Mesodermal cell (in vitro differentiated cells): ENCODE measurements around the gene TWIST2.

ENCODE experiments used
- H3K27ac ChIP-seq: 2 replicates; pipeline ENCODE4 v1.7.0; 2013; ENCODE audit warnings: mild to moderate bottlenecking, low read depth, low read length, moderate library complexity; ENCODE audit not compliant: severe bottlenecking
- H3K36me3 ChIP-seq: 2 replicates; pipeline ENCODE4 v1.7.1; 2013; ENCODE audit warnings: mild to moderate bottlenecking, low read length, moderate library complexity; ENCODE audit not compliant: control insufficient read depth, insufficient read depth
- H3K4me1 ChIP-seq: one replicate; pipeline ENCODE4 v1.7.1; 2013; ENCODE audit warnings: mild to moderate bottlenecking, low read length; ENCODE audit not compliant: insufficient read depth, control insufficient read depth, poor library complexity, severe bottlenecking
- H3K4me3 ChIP-seq: 2 replicates; pipeline ENCODE4 v1.7.0; 2013; ENCODE audit warnings: low read length, control low read depth, mild to moderate bottlenecking; ENCODE audit not compliant: insufficient read depth, poor library complexity, severe bottlenecking; ENCODE audit errors: extremely low read depth
- H3K9me3 ChIP-seq: 2 replicates; pipeline ENCODE4 v1.7.1; 2013; ENCODE audit warnings: mild to moderate bottlenecking, low read length, moderate library complexity; ENCODE audit not compliant: control insufficient read depth
- WGBS, 2 experiments: methylation state at CpG; one replicate each; pipeline ENCODE4 v1.1.5; 2013; ENCODE audit warnings: missing lambda C conversion rate in 2 of 2; ENCODE audit not compliant: insufficient coverage in 2 of 2; 5-methylcytosine and 5-hydroxymethylcytosine counted together

Gene TWIST2

GRCh38 chr2:238855891-238856580 is 8.2 kb downstream of the TWIST2 start:
- Histone ChIP-seq H3K4me1 (no peaks in the 10 kb centered on the region), H3K9me3 (peaks cover 5% of the 10 kb centered on the region), H3K36me3 (no peaks in the 10 kb centered on the region), H3K4me3 (no peak overlapping the region), H3K27ac (no peak overlapping the region)
- WGBS, 2 experiments: 90 to 93% methylated on average over 7 of the region's 12 CpGs

GRCh38 chr2:238856713-238857567 is 9.1 kb downstream of the TWIST2 start:
- H3K4me3 ChIP-seq: no peak overlapping the region
- no peak overlapping the region for H3K27ac ChIP-seq
- H3K4me1 ChIP-seq: no peaks in the 10 kb centered on the region
- peaks cover 5% of the 10 kb centered on the region for H3K9me3 ChIP-seq
- no peaks in the 10 kb centered on the region for H3K36me3 ChIP-seq
- 91 to 94% methylated on average over 15 of the region's 16 CpGs for WGBS, 2 experiments

GRCh38 chr2:238857959-238858358 is 10.1 kb downstream of the TWIST2 start:
- no peak overlapping the region for H3K4me3 ChIP-seq
- 83% methylated on average over 1 of the region's 4 CpGs; no CpG with 5 or more reads in 1 of the 2 experiments for WGBS, 2 experiments
- H3K4me1 ChIP-seq: no peaks in the 10 kb centered on the region
- no peak overlapping the region for H3K27ac ChIP-seq
- H3K36me3 ChIP-seq: no peaks in the 10 kb centered on the region
- H3K9me3 ChIP-seq: peaks cover 5% of the 10 kb centered on the region

- Histone ChIP-seq H3K27ac (no peak overlapping the region), H3K36me3 (no peaks in the 10 kb centered on the region), H3K9me3 (no peaks in the 10 kb centered on the region), H3K4me1 (peaks cover 13% of the 10 kb centered on the region), H3K4me3 (no peak overlapping the region)
- 87 to 89% methylated on average over 12 to 13 of the region's 14 CpGs for WGBS, 2 experiments
Measured at GRCh38 chr2:238859636-238860347, 11.9 kb downstream of the TWIST2 start.

GRCh38 chr2:238861013-238861730 is 13.3 kb downstream of the TWIST2 start:
- H3K36me3 ChIP-seq: no peaks in the 10 kb centered on the region
- H3K4me1 ChIP-seq: peaks cover 16% of the 10 kb centered on the region
- no peak overlapping the region for H3K4me3 ChIP-seq
- WGBS, 2 experiments: 79 to 84% methylated on average over 17 to 20 of the region's 21 CpGs
- H3K27ac ChIP-seq: no peak overlapping the region
- H3K9me3 ChIP-seq: no peaks in the 10 kb centered on the region

GRCh38 chr2:238861766-238862315 is 14.0 kb downstream of the TWIST2 start:
- Histone ChIP-seq H3K27ac (no peak overlapping the region), H3K4me1 (peaks cover 20% of the 10 kb centered on the region), H3K4me3 (no peak overlapping the region), H3K36me3 (no peaks in the 10 kb centered on the region), H3K9me3 (no peaks in the 10 kb centered on the region)
- 79 to 100% methylated on average over 4 to 5 of the region's 10 CpGs for WGBS, 2 experiments

- 80 to 93% methylated on average over 2 to 4 of the region's 5 CpGs for WGBS, 2 experiments
- Histone ChIP-seq H3K27ac (no peak overlapping the region), H3K4me1 (peaks cover 28% of the 10 kb centered on the region), H3K9me3 (no peaks in the 10 kb centered on the region), H3K4me3 (no peak overlapping the region), H3K36me3 (no peaks in the 10 kb centered on the region)
Measured at GRCh38 chr2:238862701-238863100, 14.8 kb downstream of the TWIST2 start.

GRCh38 chr2:238863231-238863630 is 15.3 kb downstream of the TWIST2 start:
- H3K27ac ChIP-seq: no peak overlapping the region
- WGBS, 2 experiments: 93 to 95% methylated on average over 11 of the region's 14 CpGs
- H3K36me3 ChIP-seq: no peaks in the 10 kb centered on the region

GRCh38 chr2:238863749-238864206 is 15.9 kb downstream of the TWIST2 start:
- peak overlapping the region; percentile 86 for H3K27ac ChIP-seq
- peaks cover 32% of the 10 kb centered on the region for H3K4me1 ChIP-seq
- no peaks in the 10 kb centered on the region for H3K36me3 ChIP-seq
- no peaks in the 10 kb centered on the region for H3K9me3 ChIP-seq
- WGBS, 2 experiments: 77 to 84% methylated on average over 3 to 7 of the region's 9 CpGs
- H3K4me3 ChIP-seq: no peak overlapping the region

More at GRCh38 chr2:238863231-238863630, 15.3 kb downstream of the TWIST2 start:
- no peaks in the 10 kb centered on the region for H3K9me3 ChIP-seq
- H3K4me1 ChIP-seq: peaks cover 28% of the 10 kb centered on the region
- H3K4me3 ChIP-seq: no peak overlapping the region
